HepG2 (cell line): ENCODE data around the gene INO80B. TPM values are rescaled to one million over a fixed set of nuclear protein-coding genes. Genes with fewer than 3 reads are reported as not detected.

Source experiments
- FOXK2 ChIP-seq: fragments of 450-650 bp; IDR thresholded peaks from 2 replicates; pipeline ENCODE4 v1.6.1; 2016
- HCFC1 ChIP-seq: fragments of 150-350 bp; IDR thresholded peaks from 2 replicates; pipeline ENCODE4 v1.6.1; 2014; ENCODE audit warnings: low read depth, low read length
- KMT2B ChIP-seq: IDR thresholded peaks from 2 replicates; pipeline ENCODE4 v1.6.1; 2016; ENCODE audit warnings: missing genetic modification reagents, missing compliant biosample characterization
- MXD4 ChIP-seq: IDR thresholded peaks from 2 replicates; pipeline ENCODE4 v1.6.1; 2016; ENCODE audit warnings: mild to moderate bottlenecking, missing biosample characterization, missing genetic modification reagents
- MZF1 ChIP-seq: sonication (generic); formaldehyde crosslinking; IDR thresholded peaks from 2 replicates; pipeline ENCODE4 v1.8.1; 2023; ENCODE audit warnings: mild to moderate bottlenecking, missing genetic modification reagents, borderline replicate concordance
- NR1H2 ChIP-seq: sonication (generic); formaldehyde crosslinking; IDR thresholded peaks from 2 replicates; pipeline ENCODE4 v1.8.1; 2022; ENCODE audit warnings: low read depth, missing genetic modification reagents, borderline replicate concordance
- REXO4 ChIP-seq: sonication (generic); formaldehyde crosslinking; IDR thresholded peaks from 2 replicates; pipeline ENCODE4 v1.8.0; 2022; ENCODE audit warnings: missing genetic modification reagents, mild to moderate bottlenecking, borderline replicate concordance
- SMYD3 ChIP-seq: sonication (generic); formaldehyde crosslinking; IDR thresholded peaks from 2 replicates; pipeline ENCODE4 v1.8.1; 2023; ENCODE audit warnings: mild to moderate bottlenecking, missing genetic modification reagents
- TBL1XR1 ChIP-seq: fragments of 150-350 bp; IDR thresholded peaks from 2 replicates; pipeline ENCODE4 v1.6.1; 2014; ENCODE audit warnings: borderline replicate concordance, low read length; ENCODE audit not compliant: partially characterized antibody
- THYN1 ChIP-seq: sonication (generic); formaldehyde crosslinking; IDR thresholded peaks from 2 replicates; pipeline ENCODE4 v1.8.1; 2023; ENCODE audit warnings: low read depth, mild to moderate bottlenecking, moderate library complexity, missing genetic modification reagents, borderline replicate concordance
- ZBTB4 ChIP-seq: sonication (generic); formaldehyde crosslinking; IDR thresholded peaks from 2 replicates; pipeline ENCODE4 v1.4.0; 2020; ENCODE audit warnings: missing genetic modification reagents, mild to moderate bottlenecking, borderline replicate concordance
- ZNF234 ChIP-seq: sonication (generic); formaldehyde crosslinking; conservative IDR thresholded peaks from 2 replicates; pipeline ENCODE4 v1.5.1; 2020; ENCODE audit warnings: mild to moderate bottlenecking, missing genetic modification reagents
- ZNF251 ChIP-seq: sonication (generic); formaldehyde crosslinking; IDR thresholded peaks from 2 replicates; pipeline ENCODE4 v1.9.0; 2021; ENCODE audit warnings: mild to moderate bottlenecking, missing genetic modification reagents
- ZNF280D ChIP-seq: sonication (generic); formaldehyde crosslinking; IDR thresholded peaks from 2 replicates; pipeline ENCODE4 v1.5.1; 2020; ENCODE audit warnings: mild to moderate bottlenecking, missing genetic modification reagents
- ZNF431 ChIP-seq: sonication (generic); formaldehyde crosslinking; IDR thresholded peaks from 2 replicates; pipeline ENCODE4 v1.9.0; 2022; ENCODE audit warnings: missing genetic modification reagents, low read depth, mild to moderate bottlenecking, borderline replicate concordance
- ZNF530 ChIP-seq: sonication (generic); formaldehyde crosslinking; IDR thresholded peaks from 2 replicates; pipeline ENCODE4 v1.5.0; 2020; ENCODE audit warnings: low read depth, mild to moderate bottlenecking, missing genetic modification reagents
- ZNF616 ChIP-seq: sonication (generic); formaldehyde crosslinking; IDR thresholded peaks from 2 replicates; pipeline ENCODE4 v1.5.0; 2020; ENCODE audit warnings: low read depth, mild to moderate bottlenecking, missing genetic modification reagents
- ZNF619 ChIP-seq: sonication (generic); formaldehyde crosslinking; IDR thresholded peaks from 2 replicates; pipeline ENCODE4 v1.4.0; 2020; ENCODE audit warnings: mild to moderate bottlenecking, missing genetic modification reagents
- ZNF670 ChIP-seq: sonication (generic); formaldehyde crosslinking; IDR thresholded peaks from 2 replicates; pipeline ENCODE4 v1.8.0; 2022; ENCODE audit warnings: mild to moderate bottlenecking, missing genetic modification reagents, borderline replicate concordance
- polyA plus RNA-seq, 8 experiments: library from polyadenylated mRNA; depleted of rRNA in 3 of 8; stranded (reverse) in 7 of 8; unstranded in 1 of 8; fragments of >200 nt; fragmentation: Illumina TruSeq in 4 of 8; extraction: Trizol in 4 of 8; gene quantifications; 2 replicates each; pipeline versions ENCODE4 v1.2.1 to v1.2.3, GENCODE V29; 2011 to 2016; ENCODE audit warnings: low read depth in 4 of 8, missing spikeins in 1 of 8, mixed read lengths in 1 of 8; ENCODE audit not compliant: insufficient read depth in 1 of 8
- total RNA-seq, 5 experiments: library from RNA; depleted of rRNA; stranded (reverse); fragments of >200 nt; fragmentation: Illumina TruSeq; extraction: Trizol; gene quantifications; 2 replicates each; pipeline ENCODE4 v1.2.3, GENCODE V29; 2016; ENCODE audit warnings: low read depth in 1 of 5
- TF ChIP-seq, protein P1 (sequence below): sonication (generic); formaldehyde crosslinking; IDR thresholded peaks from 2 replicates; pipeline ENCODE4 v1.5.0; 2020; ENCODE audit warnings: missing genetic modification reagents

The INO80B gene
- total and polyA plus RNA-seq, 2 of the 13 experiments (the other 11 are each of a cell fraction or from before 2014, with no cell fraction given), result 6.2 to 14.5 TPM

DNA sequence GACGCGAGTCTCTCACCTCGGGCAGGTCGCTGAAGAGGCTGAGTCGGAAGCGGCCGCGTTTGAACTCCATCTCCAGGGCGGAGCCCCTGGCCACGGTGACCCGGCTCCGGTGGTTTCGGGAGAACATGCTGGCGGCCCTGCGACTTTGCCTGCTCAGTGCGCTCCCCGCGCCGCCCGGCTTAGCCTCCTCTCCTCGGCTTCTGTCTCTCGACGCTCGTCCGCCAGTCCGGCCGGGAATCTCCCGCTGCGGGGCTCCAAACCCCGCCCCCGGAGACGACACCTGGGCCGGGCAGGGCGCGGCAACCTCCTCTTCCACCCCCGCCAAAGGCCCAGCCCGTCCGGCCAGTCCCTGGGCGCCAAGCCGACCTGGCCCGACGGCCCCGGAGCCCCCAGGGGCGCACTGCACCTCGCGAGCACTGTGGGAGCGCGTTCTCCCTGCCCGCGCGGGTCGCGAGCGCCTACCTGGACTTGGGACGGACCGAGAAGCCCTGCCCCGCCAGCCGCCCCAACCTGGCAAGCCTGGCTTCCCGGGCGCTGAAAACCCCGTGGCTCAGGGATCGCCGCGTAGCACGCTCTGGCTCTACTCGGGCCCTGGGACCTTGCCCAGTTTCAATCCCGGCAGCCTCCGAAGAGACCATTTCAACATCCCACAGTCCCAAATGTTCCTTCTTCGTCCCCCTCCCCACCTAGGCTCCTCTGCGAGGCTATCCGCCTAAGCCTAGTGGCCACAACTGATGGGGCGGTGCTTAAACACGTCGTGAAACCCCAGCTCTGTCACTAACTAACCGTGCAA lies 13.0 kb upstream of the INO80B start, which contains the start of gene RTKN (continued):
- TF ChIP-seq NR1H2 (CRISPR knock-in tag), result peak; percentile 64
- peak; percentile 38; the same call in 1 of the 2 replicates for TF ChIP-seq KMT2B
- no peak; the same call in none of the 2 replicates for TF ChIP-seq ZNF619 (CRISPR knock-in tag)
- TF ChIP-seq HCFC1, result no peak
- TF ChIP-seq SMYD3, result peak; percentile 89
- TF ChIP-seq, protein P1, sequence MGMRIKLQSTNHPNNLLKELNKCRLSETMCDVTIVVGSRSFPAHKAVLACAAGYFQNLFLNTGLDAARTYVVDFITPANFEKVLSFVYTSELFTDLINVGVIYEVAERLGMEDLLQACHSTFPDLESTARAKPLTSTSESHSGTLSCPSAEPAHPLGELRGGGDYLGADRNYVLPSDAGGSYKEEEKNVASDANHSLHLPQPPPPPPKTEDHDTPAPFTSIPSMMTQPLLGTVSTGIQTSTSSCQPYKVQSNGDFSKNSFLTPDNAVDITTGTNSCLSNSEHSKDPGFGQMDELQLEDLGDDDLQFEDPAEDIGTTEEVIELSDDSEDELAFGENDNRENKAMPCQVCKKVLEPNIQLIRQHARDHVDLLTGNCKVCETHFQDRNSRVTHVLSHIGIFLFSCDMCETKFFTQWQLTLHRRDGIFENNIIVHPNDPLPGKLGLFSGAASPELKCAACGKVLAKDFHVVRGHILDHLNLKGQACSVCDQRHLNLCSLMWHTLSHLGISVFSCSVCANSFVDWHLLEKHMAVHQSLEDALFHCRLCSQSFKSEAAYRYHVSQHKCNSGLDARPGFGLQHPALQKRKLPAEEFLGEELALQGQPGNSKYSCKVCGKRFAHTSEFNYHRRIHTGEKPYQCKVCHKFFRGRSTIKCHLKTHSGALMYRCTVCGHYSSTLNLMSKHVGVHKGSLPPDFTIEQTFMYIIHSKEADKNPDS (CRISPR knock-in tag), result peak; percentile 42; the same call in 1 of the 2 replicates
- TF ChIP-seq ZNF616 (CRISPR knock-in tag), result 0 out of 2 replicates have a peak, but pooled peaks have one; percentile 24
- TF ChIP-seq FOXK2, result no peak
- no peak; the same call in 1 of the 2 replicates for TF ChIP-seq ZNF234 (CRISPR knock-in tag)
- TF ChIP-seq ZNF670 (CRISPR knock-in tag), result peak; percentile 70
- peak; percentile 89; the same call in 1 of the 2 replicates for TF ChIP-seq ZNF431 (CRISPR knock-in tag)
- no peak for TF ChIP-seq ZBTB4 (CRISPR knock-in tag)
- TF ChIP-seq THYN1 (CRISPR knock-in tag), result 0 out of 2 replicates have a peak, but pooled peaks have one; percentile 2
- peak; percentile 94 for TF ChIP-seq ZNF280D (CRISPR knock-in tag)
- TF ChIP-seq MZF1, result 0 out of 2 replicates have a peak, but pooled peaks have one; percentile 43
- TF ChIP-seq ZNF251 (CRISPR knock-in tag), result no peak
- no peak for TF ChIP-seq TBL1XR1
- TF ChIP-seq ZNF530 (CRISPR knock-in tag), result 0 out of 2 replicates have a peak, but pooled peaks have one; percentile 67
- TF ChIP-seq MXD4 (CRISPR knock-in tag), result peak; percentile 55; the same call in 1 of the 2 replicates
- TF ChIP-seq REXO4 (CRISPR knock-in tag), result 0 out of 2 replicates have a peak, but pooled peaks have one; percentile 26
